Measurements from ENCODE around the gene CSF1. TPM values are rescaled to one million over a fixed set of nuclear protein-coding genes. Genes with fewer than 3 reads are reported as not detected.
"Not testable (repeated sequence)": the region's sequence is repeated elsewhere in the genome, so short reads cannot be mapped to it uniquely, and the experiment has no call there.

CSF1 gene
- polyA plus RNA-seq, 3 donors: 0.11 to 0.69 (median 0.38) TPM

DNA sequence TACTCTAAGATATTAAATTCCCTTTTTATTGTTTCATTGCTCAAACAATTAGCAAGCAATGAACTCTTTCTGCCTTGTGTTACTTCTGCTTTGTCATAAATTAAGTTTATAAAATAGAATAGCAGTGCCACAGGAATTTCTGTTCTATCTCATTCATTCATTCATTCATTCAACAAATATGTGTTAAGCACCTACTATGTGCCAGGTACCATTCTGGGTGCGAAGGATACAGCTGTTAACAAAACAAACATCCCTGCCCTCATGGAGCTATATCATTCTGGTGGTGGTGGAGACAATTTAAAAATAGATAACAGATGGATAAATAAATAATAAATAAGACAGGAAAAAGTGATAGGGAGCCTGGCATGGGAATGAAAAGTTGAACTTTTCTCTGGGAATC is 39.4 kb downstream of the CSF1 start:
- no peaks in the 10 kb centered on the region for H4K20me1 ChIP-seq (ENCODE audit: insufficient read depth, low read length)
- Mint-ChIP-seq H3K36me3 (no peaks in the 10 kb centered on the region), H3K27me3 (ENCODE audit: low read depth in 3 of 3) (peaks cover 3 to 6% (median 3%) of the 10 kb centered on the region in 3 donors), H3K4me1 (peaks cover 11% of the 10 kb centered on the region), H3K27ac (no peak overlapping the region), H3K9me3 (peaks cover 0 to 1% (median 0%) of the 10 kb centered on the region in 7 donors), H3K4me3 (no peak overlapping the region)
- TF ChIP-seq, protein P1, sequence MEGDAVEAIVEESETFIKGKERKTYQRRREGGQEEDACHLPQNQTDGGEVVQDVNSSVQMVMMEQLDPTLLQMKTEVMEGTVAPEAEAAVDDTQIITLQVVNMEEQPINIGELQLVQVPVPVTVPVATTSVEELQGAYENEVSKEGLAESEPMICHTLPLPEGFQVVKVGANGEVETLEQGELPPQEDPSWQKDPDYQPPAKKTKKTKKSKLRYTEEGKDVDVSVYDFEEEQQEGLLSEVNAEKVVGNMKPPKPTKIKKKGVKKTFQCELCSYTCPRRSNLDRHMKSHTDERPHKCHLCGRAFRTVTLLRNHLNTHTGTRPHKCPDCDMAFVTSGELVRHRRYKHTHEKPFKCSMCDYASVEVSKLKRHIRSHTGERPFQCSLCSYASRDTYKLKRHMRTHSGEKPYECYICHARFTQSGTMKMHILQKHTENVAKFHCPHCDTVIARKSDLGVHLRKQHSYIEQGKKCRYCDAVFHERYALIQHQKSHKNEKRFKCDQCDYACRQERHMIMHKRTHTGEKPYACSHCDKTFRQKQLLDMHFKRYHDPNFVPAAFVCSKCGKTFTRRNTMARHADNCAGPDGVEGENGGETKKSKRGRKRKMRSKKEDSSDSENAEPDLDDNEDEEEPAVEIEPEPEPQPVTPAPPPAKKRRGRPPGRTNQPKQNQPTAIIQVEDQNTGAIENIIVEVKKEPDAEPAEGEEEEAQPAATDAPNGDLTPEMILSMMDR (IDR thresholded peaks at IDR 0.05): no peak
- no peak overlapping the region for H3K27ac ChIP-seq (ENCODE audit: low read depth in 1 of 2, low read length in 2 of 2)
- H3K27me3 ChIP-seq (ENCODE audit: control insufficient read depth in 2 of 2, insufficient read depth in 2 of 2, low read length in 2 of 2): no peaks in the 10 kb centered on the region
- no peaks in the 10 kb centered on the region for H3K9me3 ChIP-seq (replicated peaks in 1 of 2; ENCODE audit: control insufficient read depth in 1 of 2, insufficient read depth in 1 of 2, low read length in 2 of 2)
- H3K4me3 ChIP-seq (replicated peaks in 1 of 3; ENCODE audit: low read depth in 2 of 3, low read length in 3 of 3): no peak overlapping the region
- WGBS (ENCODE audit: insufficient coverage): no CpG with 5 or more reads among the region's 1 CpG
- peaks cover 0 to 2% of the 10 kb centered on the region in 2 donors for H3K4me1 ChIP-seq (ENCODE audit: control insufficient read depth in 1 of 2, insufficient read depth in 2 of 2, low read length in 2 of 2)
- H3K36me3 ChIP-seq (replicated peaks in 1 of 2; ENCODE audit: control insufficient read depth in 1 of 2, insufficient read depth in 2 of 2, low read length in 2 of 2): no peaks in the 10 kb centered on the region
- H3K4me2 ChIP-seq (replicated peaks; ENCODE audit: extremely low read depth, low read length, poor library complexity, severe bottlenecking): no peak overlapping the region
- DNase-seq: no peak
- intact Hi-C loops (cut with micrococcal nuclease): no loop called here
- H2AFZ ChIP-seq (ENCODE audit: insufficient read depth, low read depth, low read length, poor library complexity, severe bottlenecking): no peak overlapping the region
- no peak overlapping the region for H3K9ac ChIP-seq (ENCODE audit: insufficient read depth, low read length, poor library complexity, severe bottlenecking)
- H3K79me2 ChIP-seq (ENCODE audit: insufficient read depth, low read length): no peaks in the 10 kb centered on the region

DNA sequence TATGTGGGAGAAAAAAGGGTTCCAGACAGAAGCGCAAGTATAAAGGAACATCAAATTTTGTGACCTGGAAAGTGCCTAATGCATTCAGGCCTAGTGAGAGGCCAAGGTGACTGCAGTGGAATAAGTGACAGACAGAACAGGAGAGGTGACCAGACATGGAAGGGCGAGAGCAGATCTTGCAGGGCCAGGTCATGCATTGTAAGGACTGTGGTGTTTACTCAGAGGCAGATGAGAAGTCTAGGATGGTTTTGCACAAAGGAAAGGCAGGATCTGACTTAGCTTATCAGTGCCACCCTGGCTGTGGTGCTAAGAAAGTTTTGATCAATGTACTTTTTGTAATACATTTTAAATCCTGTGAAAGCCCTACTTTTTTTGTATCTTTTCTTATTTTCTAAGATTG is 39.9 kb downstream of the CSF1 start:
- 92% methylated on average over 2 of the region's 2 CpGs for WGBS (ENCODE audit: insufficient coverage)
- Mint-ChIP-seq H3K27ac (no peak overlapping the region), H3K4me3 (no peak overlapping the region), H3K27me3 (ENCODE audit: low read depth in 3 of 3) (peaks cover 3 to 5% (median 3%) of the 10 kb centered on the region in 3 donors), H3K9me3 (peaks cover 0 to 1% (median 0%) of the 10 kb centered on the region in 7 donors), H3K4me1 (peaks cover 11% of the 10 kb centered on the region), H3K36me3 (no peaks in the 10 kb centered on the region)
- no peak overlapping the region for H2AFZ ChIP-seq (ENCODE audit: insufficient read depth, low read depth, low read length, poor library complexity, severe bottlenecking)
- H3K79me2 ChIP-seq (ENCODE audit: insufficient read depth, low read length): no peaks in the 10 kb centered on the region
- no peak overlapping the region for H3K9ac ChIP-seq (ENCODE audit: insufficient read depth, low read length, poor library complexity, severe bottlenecking)
- no peaks in the 10 kb centered on the region for H4K20me1 ChIP-seq (ENCODE audit: insufficient read depth, low read length)
- no peak overlapping the region for H3K4me3 ChIP-seq (replicated peaks in 1 of 3; ENCODE audit: low read depth in 2 of 3, low read length in 3 of 3)
- H3K27ac ChIP-seq (ENCODE audit: low read depth in 1 of 2, low read length in 2 of 2): no peak overlapping the region
- no peaks in the 10 kb centered on the region for H3K36me3 ChIP-seq (replicated peaks in 1 of 2; ENCODE audit: control insufficient read depth in 1 of 2, insufficient read depth in 2 of 2, low read length in 2 of 2)
- intact Hi-C loops (cut with micrococcal nuclease): no loop called here
- H3K4me1 ChIP-seq (ENCODE audit: control insufficient read depth in 1 of 2, insufficient read depth in 2 of 2, low read length in 2 of 2): peaks cover 0 to 2% of the 10 kb centered on the region in 2 donors
- TF ChIP-seq, protein P1 (IDR thresholded peaks at IDR 0.05): no peak
- no peak overlapping the region for H3K4me2 ChIP-seq (replicated peaks; ENCODE audit: extremely low read depth, low read length, poor library complexity, severe bottlenecking)
- H3K9me3 ChIP-seq (replicated peaks in 1 of 2; ENCODE audit: control insufficient read depth in 1 of 2, insufficient read depth in 1 of 2, low read length in 2 of 2): no peaks in the 10 kb centered on the region
- H3K27me3 ChIP-seq (ENCODE audit: control insufficient read depth in 2 of 2, insufficient read depth in 2 of 2, low read length in 2 of 2): no peaks in the 10 kb centered on the region
- no peak for DNase-seq

DNA sequence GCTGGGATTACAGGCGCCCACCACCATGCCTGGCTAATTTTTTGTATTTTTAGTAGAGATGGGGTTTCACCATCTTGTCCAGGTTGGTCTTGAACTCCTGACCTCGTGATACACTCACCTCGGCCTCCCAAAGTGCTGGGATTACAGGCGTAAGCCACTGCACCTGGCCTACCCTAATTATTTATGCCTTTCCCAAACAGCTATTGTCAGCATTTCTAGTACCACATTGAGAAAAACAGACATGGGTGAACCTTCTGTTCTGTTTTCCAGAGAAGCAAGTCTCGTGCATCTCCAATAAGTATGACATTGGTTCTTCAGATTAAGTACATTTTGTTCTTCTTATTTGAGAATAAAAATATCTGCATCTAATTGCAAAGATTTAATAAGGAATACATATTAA is 40.9 kb downstream of the CSF1 start:
- H3K4me3 Mint-ChIP-seq; H3K4me3 ChIP-seq (replicated peaks in 1 of 3; ENCODE audit: low read depth in 2 of 3, low read length in 3 of 3); H3K79me2 ChIP-seq (ENCODE audit: insufficient read depth, low read length); intact Hi-C loops (cut with micrococcal nuclease); H3K4me1 Mint-ChIP-seq; H3K36me3 ChIP-seq (replicated peaks in 1 of 2; ENCODE audit: control insufficient read depth in 1 of 2, insufficient read depth in 2 of 2, low read length in 2 of 2); H3K4me1 ChIP-seq (ENCODE audit: control insufficient read depth in 1 of 2, insufficient read depth in 2 of 2, low read length in 2 of 2); H3K4me2 ChIP-seq (replicated peaks; ENCODE audit: extremely low read depth, low read length, poor library complexity, severe bottlenecking); H3K27ac Mint-ChIP-seq; H3K27me3 ChIP-seq (ENCODE audit: control insufficient read depth in 2 of 2, insufficient read depth in 2 of 2, low read length in 2 of 2); H3K9me3 Mint-ChIP-seq; H3K27ac ChIP-seq (ENCODE audit: low read depth in 1 of 2, low read length in 2 of 2); H3K9me3 ChIP-seq (replicated peaks in 1 of 2; ENCODE audit: control insufficient read depth in 1 of 2, insufficient read depth in 1 of 2, low read length in 2 of 2); H3K27me3 Mint-ChIP-seq (ENCODE audit: low read depth in 3 of 3); DNase-seq; H3K36me3 Mint-ChIP-seq; H3K9ac ChIP-seq (ENCODE audit: insufficient read depth, low read length, poor library complexity, severe bottlenecking); H4K20me1 ChIP-seq (ENCODE audit: insufficient read depth, low read length); H2AFZ ChIP-seq (ENCODE audit: insufficient read depth, low read depth, low read length, poor library complexity, severe bottlenecking): not testable (repeated sequence)
- WGBS (ENCODE audit: insufficient coverage): 93% methylated on average over 3 of the region's 5 CpGs

Measured in CD14-positive monocyte (primary cell).